ENCODE data around the gene PRKCD.

The PRKCD gene

DNA sequence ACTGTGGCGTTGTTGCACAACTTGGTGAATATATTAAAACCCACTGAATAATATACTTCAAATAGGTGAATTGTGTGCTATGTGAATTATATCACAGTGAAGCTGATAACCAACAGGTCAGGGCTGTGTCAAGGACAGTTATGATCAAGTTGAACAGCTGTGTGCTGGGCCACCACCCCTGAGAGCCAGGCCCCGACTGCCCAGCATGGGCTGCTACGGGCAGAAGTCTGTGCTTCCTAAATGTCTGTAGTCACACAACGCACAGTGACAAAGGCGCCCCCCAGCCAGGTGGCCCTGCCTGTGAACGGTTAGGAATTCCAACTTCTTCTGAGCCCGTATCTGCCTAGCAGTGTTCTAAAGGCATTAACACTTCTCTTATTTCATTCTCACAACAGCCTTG, 62.0 kb downstream of the PRKCD start:
- Histone ChIP-seq H3K4me1 (no peaks in the 10 kb centered on the region), H3K4me3 (ENCODE audit: low read depth, low read length) (no peak overlapping the region), H3K27me3 (no peaks in the 10 kb centered on the region), H3K9me3 (no peaks in the 10 kb centered on the region), H3K36me3 (peaks cover 21% of the 10 kb centered on the region)
- TF ChIP-seq, protein P1, sequence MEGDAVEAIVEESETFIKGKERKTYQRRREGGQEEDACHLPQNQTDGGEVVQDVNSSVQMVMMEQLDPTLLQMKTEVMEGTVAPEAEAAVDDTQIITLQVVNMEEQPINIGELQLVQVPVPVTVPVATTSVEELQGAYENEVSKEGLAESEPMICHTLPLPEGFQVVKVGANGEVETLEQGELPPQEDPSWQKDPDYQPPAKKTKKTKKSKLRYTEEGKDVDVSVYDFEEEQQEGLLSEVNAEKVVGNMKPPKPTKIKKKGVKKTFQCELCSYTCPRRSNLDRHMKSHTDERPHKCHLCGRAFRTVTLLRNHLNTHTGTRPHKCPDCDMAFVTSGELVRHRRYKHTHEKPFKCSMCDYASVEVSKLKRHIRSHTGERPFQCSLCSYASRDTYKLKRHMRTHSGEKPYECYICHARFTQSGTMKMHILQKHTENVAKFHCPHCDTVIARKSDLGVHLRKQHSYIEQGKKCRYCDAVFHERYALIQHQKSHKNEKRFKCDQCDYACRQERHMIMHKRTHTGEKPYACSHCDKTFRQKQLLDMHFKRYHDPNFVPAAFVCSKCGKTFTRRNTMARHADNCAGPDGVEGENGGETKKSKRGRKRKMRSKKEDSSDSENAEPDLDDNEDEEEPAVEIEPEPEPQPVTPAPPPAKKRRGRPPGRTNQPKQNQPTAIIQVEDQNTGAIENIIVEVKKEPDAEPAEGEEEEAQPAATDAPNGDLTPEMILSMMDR (IDR thresholded peaks at IDR 0.05; ENCODE audit: low read depth, low read length) = no peak
- DNase-seq = no peak

DNA sequence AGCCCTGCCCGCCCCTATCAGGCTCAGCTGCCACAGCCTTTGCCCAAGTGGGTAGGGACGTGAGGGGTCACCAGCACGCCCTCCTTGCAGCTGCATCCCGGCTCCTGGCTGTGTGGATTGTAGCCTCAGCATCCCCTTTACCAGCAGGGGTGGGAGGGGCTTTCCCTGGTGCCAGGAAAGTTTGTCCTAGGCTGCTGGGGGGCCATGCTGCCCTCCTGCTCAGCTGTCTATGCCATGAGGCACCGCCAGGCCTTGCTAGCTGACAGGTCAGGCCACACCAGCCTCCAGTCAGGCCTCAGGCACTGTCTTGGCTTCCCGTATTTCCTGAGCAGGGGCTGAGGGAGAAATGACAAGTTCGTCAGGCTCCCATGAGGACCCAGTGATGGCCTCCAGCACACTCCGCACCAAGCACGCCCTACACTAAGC, 62.5 kb downstream of the PRKCD start:
- no peak overlapping the region for H3K4me3 ChIP-seq (ENCODE audit: low read depth, low read length)
- TF ChIP-seq, protein P1 (IDR thresholded peaks at IDR 0.05; ENCODE audit: low read depth, low read length) = no peak
- peaks cover 26% of the 10 kb centered on the region for H3K36me3 ChIP-seq
- no peaks in the 10 kb centered on the region for H3K4me1 ChIP-seq
- DNase-seq = no peak
- H3K9me3 ChIP-seq = no peaks in the 10 kb centered on the region
- H3K27me3 ChIP-seq = no peaks in the 10 kb centered on the region

DNA sequence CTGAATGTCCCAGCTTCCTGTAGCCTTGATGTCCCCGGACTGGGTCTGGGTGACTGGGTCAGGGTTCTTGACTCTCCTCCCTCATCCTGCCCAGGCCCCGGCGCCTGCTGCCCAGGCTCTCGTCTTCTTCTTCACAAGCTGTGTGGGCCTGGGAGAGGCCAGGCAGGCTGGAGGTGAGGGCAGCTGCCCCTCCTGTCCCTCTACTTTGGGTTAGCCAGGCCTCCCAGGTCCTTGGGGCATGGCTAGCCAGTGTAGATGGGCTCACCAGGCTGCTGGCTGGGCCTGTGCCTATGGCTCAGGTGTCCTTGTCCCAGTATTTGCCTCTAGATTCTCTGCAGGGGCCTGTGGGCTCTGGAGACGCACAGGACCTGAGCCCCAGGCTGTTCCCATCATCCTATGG, 63.0 kb downstream of the PRKCD start:
- TF ChIP-seq, protein P1 (IDR thresholded peaks at IDR 0.05; ENCODE audit: low read depth, low read length) = no peak
- H3K36me3 ChIP-seq = peaks cover 31% of the 10 kb centered on the region

DNA sequence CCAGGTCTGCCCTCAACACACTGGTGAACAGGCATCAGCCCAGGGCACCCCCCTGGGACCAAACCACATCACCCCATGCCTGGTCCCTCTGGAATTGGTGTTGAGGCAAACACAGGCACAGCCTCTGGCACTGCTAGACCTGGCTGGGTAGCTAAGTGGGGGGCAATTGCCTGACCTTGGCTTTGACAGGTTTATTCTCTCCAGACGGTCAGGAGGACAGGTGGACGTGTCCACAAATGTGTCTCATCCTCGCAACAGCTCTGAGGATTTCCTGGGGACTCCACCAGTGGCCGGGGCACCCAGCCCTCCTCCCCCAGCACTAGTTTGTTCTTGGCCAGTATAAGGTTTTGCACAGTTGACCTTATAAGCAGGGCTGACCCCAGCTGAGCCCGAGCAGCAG, 63.5 kb downstream of the PRKCD start:
- H3K4me3 ChIP-seq (ENCODE audit: low read depth, low read length) = no peak overlapping the region
- no peak for DNase-seq
- H3K36me3 ChIP-seq = peaks cover 35% of the 10 kb centered on the region
- TF ChIP-seq, protein P1 (IDR thresholded peaks at IDR 0.05; ENCODE audit: low read depth, low read length) = no peak
- no peaks in the 10 kb centered on the region for H3K4me1 ChIP-seq
- H3K27me3 ChIP-seq = no peaks in the 10 kb centered on the region
- no peaks in the 10 kb centered on the region for H3K9me3 ChIP-seq

More for the DNA sequence above, 63.0 kb downstream of the PRKCD start:
- no peak for DNase-seq
- Histone ChIP-seq H3K4me3 (ENCODE audit: low read depth, low read length) (no peak overlapping the region), H3K9me3 (no peaks in the 10 kb centered on the region), H3K4me1 (no peaks in the 10 kb centered on the region), H3K27me3 (no peaks in the 10 kb centered on the region)

DNA sequence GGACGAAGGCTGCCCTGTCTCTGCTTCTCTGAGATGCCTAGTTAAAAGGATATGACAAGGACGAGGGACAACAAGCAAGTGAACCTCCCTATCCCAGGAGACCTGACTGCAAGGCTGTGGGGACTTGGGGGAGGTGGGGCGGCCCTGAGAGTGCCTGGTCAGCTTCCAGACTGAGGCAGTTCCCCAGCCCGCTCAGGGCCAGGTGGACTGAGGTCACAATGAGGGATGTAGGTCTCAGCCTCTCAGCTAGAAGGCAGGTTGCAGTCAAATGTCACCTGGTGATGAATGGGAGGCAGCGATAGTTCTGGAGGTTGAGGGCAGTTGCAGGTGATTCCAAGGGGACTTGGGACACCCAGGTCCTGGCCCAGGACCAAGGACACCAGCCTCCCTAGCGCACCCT, 64.2 kb downstream of the PRKCD start:
- TF ChIP-seq, protein P1 (IDR thresholded peaks at IDR 0.05; ENCODE audit: low read depth, low read length) = no peak
- no peaks in the 10 kb centered on the region for H3K9me3 ChIP-seq
- no peaks in the 10 kb centered on the region for H3K27me3 ChIP-seq
- H3K4me3 ChIP-seq (ENCODE audit: low read depth, low read length) = no peak overlapping the region
- no peak for DNase-seq
- H3K4me1 ChIP-seq = no peaks in the 10 kb centered on the region
- peaks cover 41% of the 10 kb centered on the region for H3K36me3 ChIP-seq

DNA sequence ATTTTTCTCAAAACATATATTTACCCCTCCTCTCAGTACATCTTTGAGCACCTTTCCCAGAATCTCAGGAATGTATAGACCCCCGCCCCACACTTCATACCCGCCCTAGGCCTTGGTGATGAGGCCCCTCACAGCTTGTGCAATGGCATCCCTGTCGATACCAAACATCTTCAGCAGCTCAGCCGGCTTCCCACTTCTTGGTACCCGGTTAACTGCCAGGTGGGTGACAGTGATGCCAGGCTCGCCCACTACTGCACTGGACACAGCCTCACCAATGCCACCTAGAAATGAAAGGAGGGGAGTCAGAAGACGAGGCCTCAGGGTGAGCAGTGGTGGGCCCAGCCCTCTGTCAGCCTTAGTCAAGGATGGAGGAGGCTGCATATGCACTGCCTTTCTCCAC, 64.6 kb downstream of the PRKCD start:
- Histone ChIP-seq H3K36me3 (peaks cover 45% of the 10 kb centered on the region), H3K4me1 (no peaks in the 10 kb centered on the region), H3K9me3 (no peaks in the 10 kb centered on the region), H3K4me3 (ENCODE audit: low read depth, low read length) (no peak overlapping the region), H3K27me3 (no peaks in the 10 kb centered on the region)
- TF ChIP-seq, protein P1 (IDR thresholded peaks at IDR 0.05; ENCODE audit: low read depth, low read length) = no peak
- no peak for DNase-seq

All from BE2C (cell line).